Suprapubic skin (tissue), 4 donors: Measurements from ENCODE around the gene PDE6B.

Experiments
- EP300 ChIP-seq: sonication (generic); formaldehyde crosslinking; IDR thresholded peaks from one replicate; pipeline ENCODE4 v1.6.1; 2017; ENCODE audit warnings: antibody characterized with exemption
- POLR2A ChIP-seq, 2 donors: fragments of 450-650 bp; IDR thresholded peaks; one replicate each; pipeline ENCODE4 v1.6.1; 2017; ENCODE audit warnings: antibody characterized with exemption in 2 of 2, mild to moderate bottlenecking in 2 of 2, moderate library complexity in 2 of 2
- POLR2AphosphoS5 ChIP-seq, 3 donors: sonication (generic); formaldehyde crosslinking; IDR thresholded peaks; one replicate each; pipeline ENCODE4 v1.6.1; 2017; ENCODE audit warnings: antibody characterized with exemption in 3 of 3
- TF ChIP-seq, protein P1 (sequence below), 2 donors: fragments of 200-600 bp in 1 of 2; fragments of 450-650 bp in 1 of 2; sonication (generic) in 1 of 2; IDR thresholded peaks; one replicate each; pipeline ENCODE4 v1.5.1; 2016 to 2019; ENCODE audit warnings: antibody characterized with exemption in 2 of 2, mild to moderate bottlenecking in 1 of 2, moderate library complexity in 1 of 2

GRCh38 chr4:674172-675035 lies 49.0 kb downstream of the PDE6B start, which contains the start of the genes ATP5ME and MYL5:
- TF ChIP-seq, protein P1, sequence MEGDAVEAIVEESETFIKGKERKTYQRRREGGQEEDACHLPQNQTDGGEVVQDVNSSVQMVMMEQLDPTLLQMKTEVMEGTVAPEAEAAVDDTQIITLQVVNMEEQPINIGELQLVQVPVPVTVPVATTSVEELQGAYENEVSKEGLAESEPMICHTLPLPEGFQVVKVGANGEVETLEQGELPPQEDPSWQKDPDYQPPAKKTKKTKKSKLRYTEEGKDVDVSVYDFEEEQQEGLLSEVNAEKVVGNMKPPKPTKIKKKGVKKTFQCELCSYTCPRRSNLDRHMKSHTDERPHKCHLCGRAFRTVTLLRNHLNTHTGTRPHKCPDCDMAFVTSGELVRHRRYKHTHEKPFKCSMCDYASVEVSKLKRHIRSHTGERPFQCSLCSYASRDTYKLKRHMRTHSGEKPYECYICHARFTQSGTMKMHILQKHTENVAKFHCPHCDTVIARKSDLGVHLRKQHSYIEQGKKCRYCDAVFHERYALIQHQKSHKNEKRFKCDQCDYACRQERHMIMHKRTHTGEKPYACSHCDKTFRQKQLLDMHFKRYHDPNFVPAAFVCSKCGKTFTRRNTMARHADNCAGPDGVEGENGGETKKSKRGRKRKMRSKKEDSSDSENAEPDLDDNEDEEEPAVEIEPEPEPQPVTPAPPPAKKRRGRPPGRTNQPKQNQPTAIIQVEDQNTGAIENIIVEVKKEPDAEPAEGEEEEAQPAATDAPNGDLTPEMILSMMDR (IDR thresholded peaks at IDR 0.05): peak; percentile 52 to 94
- TF ChIP-seq EP300 (no peak), POLR2A (IDR thresholded peaks at IDR 0.05) (peak in 1 of 2 donors; percentile 77), POLR2AphosphoS5 (IDR thresholded peaks at IDR 0.05) (peak; percentile 2 to 96 (median 33))
